CMK (cell line): Measurements from ENCODE around the gene CAMK2B.

ENCODE experiments used
- DNase-seq: peaks from one replicate; pipeline ENCODE4 v3.0.0-alpha.2; 2010; ENCODE audit warnings: low read depth

CAMK2B gene

GRCh38 chr7:44286618-44287487 is 38.5 kb downstream of the CAMK2B start:
- no peak for DNase-seq

- DNase-seq: no peak
Measured at GRCh38 chr7:44286182-44286617, 39.2 kb downstream of the CAMK2B start.

- DNase-seq: no peak
Measured at GRCh38 chr7:44285561-44285960, 39.8 kb downstream of the CAMK2B start.

- no peak for DNase-seq
Measured at GRCh38 chr7:44284881-44285541, 40.4 kb downstream of the CAMK2B start.

- DNase-seq: no peak
Measured at GRCh38 chr7:44284216-44284615, 41.2 kb downstream of the CAMK2B start.

- DNase-seq: no peak
Measured at GRCh38 chr7:44283381-44284211, 41.8 kb downstream of the CAMK2B start.

GRCh38 chr7:44282601-44283171 is 42.7 kb downstream of the CAMK2B start:
- DNase-seq: no peak

GRCh38 chr7:44281811-44282600 is 43.4 kb downstream of the CAMK2B start:
- no peak for DNase-seq

- no peak for DNase-seq
Measured at GRCh38 chr7:44280993-44281721, 44.2 kb downstream of the CAMK2B start.

GRCh38 chr7:44280636-44280992 is 44.8 kb downstream of the CAMK2B start:
- no peak for DNase-seq

- no peak for DNase-seq
Measured at GRCh38 chr7:44279731-44280505, 45.5 kb downstream of the CAMK2B start.

GRCh38 chr7:44279286-44279685 is 46.1 kb downstream of the CAMK2B start:
- no peak for DNase-seq

- DNase-seq: no peak
Measured at GRCh38 chr7:44278451-44279161, 46.8 kb downstream of the CAMK2B start.

GRCh38 chr7:44277851-44278250 is 47.5 kb downstream of the CAMK2B start:
- DNase-seq: no peak

GRCh38 chr7:44277391-44277790 is 48.0 kb downstream of the CAMK2B start:
- DNase-seq: no peak

- no peak for DNase-seq
Measured at GRCh38 chr7:44276571-44277221, 48.7 kb downstream of the CAMK2B start.

- no peak for DNase-seq
Measured at GRCh38 chr7:44275957-44276570, 49.3 kb downstream of the CAMK2B start.

GRCh38 chr7:44275146-44275545 is 50.2 kb downstream of the CAMK2B start:
- DNase-seq: no peak
